Ureter (tissue), 1 donor: ENCODE data around the gene EIPR1. TPM values are rescaled to one million over a fixed set of nuclear protein-coding genes. Genes with fewer than 3 reads are reported as not detected.
"Not testable (repeated sequence)": the region's sequence is repeated elsewhere in the genome, so short reads cannot be mapped to it uniquely, and the experiment has no call there.

Experiments used
- DNase-seq: peaks from one replicate; pipeline ENCODE4 v3.0.0-alpha.2; 2020; ENCODE audit warnings: low spot score
- total RNA-seq: library from RNA; stranded (reverse); gene quantifications from one replicate; pipeline ENCODE4 v1.2.4, GENCODE V29; 2023
- donor health status: DM: yes; HTN: yes; CAD: no.

EIPR1 gene
- total RNA-seq, 1 donor from 2014 or later = 38.1 TPM

- no peak for DNase-seq
These were observed 89.0 kb downstream of the EIPR1 start for GRCh38 chr2:3288470-3289170.

GRCh38 chr2:3287896-3288295 lies 89.7 kb downstream of the EIPR1 start:
- no peak for DNase-seq

GRCh38 chr2:3286646-3287036 lies 91.0 kb downstream of the EIPR1 start:
- not testable (repeated sequence) for DNase-seq

GRCh38 chr2:3285901-3286645 lies 91.5 kb downstream of the EIPR1 start:
- DNase-seq = no peak

GRCh38 chr2:3284657-3285630 lies 92.7 kb downstream of the EIPR1 start:
- no peak for DNase-seq

- DNase-seq = not testable (repeated sequence)
These were observed 93.6 kb downstream of the EIPR1 start for GRCh38 chr2:3283876-3284656.

GRCh38 chr2:3283206-3283605 lies 94.4 kb downstream of the EIPR1 start:
- DNase-seq = no peak

- no peak for DNase-seq
These were observed 95.3 kb downstream of the EIPR1 start for GRCh38 chr2:3282056-3282998.

GRCh38 chr2:3280683-3281520 lies 96.7 kb downstream of the EIPR1 start:
- DNase-seq = no peak

GRCh38 chr2:3280197-3280596 lies 97.4 kb downstream of the EIPR1 start:
- no peak for DNase-seq

GRCh38 chr2:3279236-3279960 lies 98.2 kb downstream of the EIPR1 start:
- no peak for DNase-seq

GRCh38 chr2:3278521-3279218 lies 98.9 kb downstream of the EIPR1 start:
- no peak for DNase-seq

- DNase-seq = no peak
These were observed 99.7 kb downstream of the EIPR1 start for GRCh38 chr2:3277748-3278520.

GRCh38 chr2:3277050-3277747 lies 100.4 kb downstream of the EIPR1 start:
- no peak for DNase-seq

GRCh38 chr2:3272761-3273160 lies 104.9 kb downstream of the EIPR1 start:
- no peak for DNase-seq

- no peak for DNase-seq
These were observed 107.5 kb downstream of the EIPR1 start for GRCh38 chr2:3270095-3270478.
